Adrenal gland (tissue), 12 donors: Measurements from ENCODE around the gene KRTAP4-16. TPM values are rescaled to one million over a fixed set of nuclear protein-coding genes. Genes with fewer than 3 reads are reported as not detected.

Experiments
- DNase-seq, 7 donors: peaks; one replicate each; pipeline ENCODE4 v3.0.0-alpha.2; 2019 to 2020
- H3K27ac ChIP-seq, 5 donors: fragments of 200-600 bp; sonication (generic) in 4 of 5; 1 replicate in 3 of 5; 2 replicates in 2 of 5; pipeline versions ENCODE4 v1.5.1 to v1.8.0; 2016 to 2020; ENCODE audit warnings: mild to moderate bottlenecking in 1 of 5
- H3K27me3 ChIP-seq: fragments of 200-600 bp; 2 replicates; pipeline ENCODE4 v1.8.0; 2021
- H3K36me3 ChIP-seq, 2 donors: fragments of 200-600 bp; replicated peaks in 1 of 2; 1 replicate in 1 of 2; 2 replicates in 1 of 2; pipeline versions ENCODE4 v1.5.1 to v1.8.0; 2018 to 2022
- H3K4me1 ChIP-seq, 2 donors: fragments of 200-600 bp; replicated peaks in 1 of 2; 1 replicate in 1 of 2; 2 replicates in 1 of 2; pipeline versions ENCODE4 v1.5.1 to v1.8.0; 2018 to 2021
- H3K4me3 ChIP-seq, 4 donors: fragments of 200-600 bp; sonication (generic) in 3 of 4; one replicate each; pipeline ENCODE4 v1.5.1; 2016 to 2018
- H3K9me3 ChIP-seq, 3 donors: fragments of 200-600 bp; sonication (generic) in 1 of 3; replicated peaks in 1 of 3; 1 replicate in 2 of 3; 2 replicates in 1 of 3; pipeline versions ENCODE4 v1.5.1 to v1.8.0; 2016 to 2021
- intact Hi-C, 2 donors: fragments of 100-400 bp; cut with DNase I; formaldehyde crosslinking; loops; one replicate each; pipeline versions ENCODE4 v1.14.1 to v1.15.0; 2022 to 2023
- polyA plus RNA-seq, 3 donors: library from polyadenylated mRNA; stranded (reverse); fragments of 200-250 nt in 2 of 3; fragments of 350-450 nt in 1 of 3; fragmentation: Illumina TruSeq in 1 of 3; extraction: RNeasy Lipid Tissue Mini Kit (QIAGEN cat#74804) in 1 of 3; gene quantifications; one replicate each; pipeline ENCODE4 v1.2.3, GENCODE V29; 2013 to 2014
- total RNA-seq, 9 donors: library from RNA; depleted of rRNA in 4 of 9; stranded (reverse); fragments of >200 nt in 4 of 9; fragments of 120-200 nt in 1 of 9; fragmentation: NEBNext Ultra II Directional in 1 of 9; extraction: Animal tissue kit (Norgen Biotek cat#: 25700) in 1 of 9; gene quantifications; one replicate each; pipeline versions ENCODE4 v1.1.0 to v1.2.4, GENCODE V29; 2013 to 2023
- TF ChIP-seq, protein P1 (sequence below), 6 experiments: fragments of 450-650 bp in 4 of 6; fragments of 200-600 bp in 2 of 6; sonication (generic) in 1 of 6; IDR thresholded peaks; 1 replicate in 5 of 6; 2 replicates in 1 of 6; pipeline versions ENCODE4 v1.5.1 to v1.8.0; 2016 to 2021; ENCODE audit warnings: antibody characterized with exemption in 6 of 6, mild to moderate bottlenecking in 2 of 6, moderate library complexity in 1 of 6
- donor health status: healthy with polysubstance abuse.
- donor health status: Bipolar disorder and iron deficiency.
- donor health status: DM: yes; HTN: yes; CAD: no.
- donor health status: DM: no; HTN: no; CAD: no.
- donor health status: DM: no; HTN: no; CAD: no.
- donor health status: DM: yes; HTN: yes; CAD: no.

The KRTAP4-16 gene
- total and polyA plus RNA-seq, 12 donors: not detected

- Histone ChIP-seq H3K4me3 (no peak overlapping the region), H3K27ac (no peak overlapping the region), H3K9me3 (no peaks in the 10 kb centered on the region), H3K4me1 (no peaks in the 10 kb centered on the region), H3K27me3 (no peaks in the 10 kb centered on the region), H3K36me3 (no peaks in the 10 kb centered on the region)
- no peak for DNase-seq
- intact Hi-C loops: no loop called here
- TF ChIP-seq, protein P1, sequence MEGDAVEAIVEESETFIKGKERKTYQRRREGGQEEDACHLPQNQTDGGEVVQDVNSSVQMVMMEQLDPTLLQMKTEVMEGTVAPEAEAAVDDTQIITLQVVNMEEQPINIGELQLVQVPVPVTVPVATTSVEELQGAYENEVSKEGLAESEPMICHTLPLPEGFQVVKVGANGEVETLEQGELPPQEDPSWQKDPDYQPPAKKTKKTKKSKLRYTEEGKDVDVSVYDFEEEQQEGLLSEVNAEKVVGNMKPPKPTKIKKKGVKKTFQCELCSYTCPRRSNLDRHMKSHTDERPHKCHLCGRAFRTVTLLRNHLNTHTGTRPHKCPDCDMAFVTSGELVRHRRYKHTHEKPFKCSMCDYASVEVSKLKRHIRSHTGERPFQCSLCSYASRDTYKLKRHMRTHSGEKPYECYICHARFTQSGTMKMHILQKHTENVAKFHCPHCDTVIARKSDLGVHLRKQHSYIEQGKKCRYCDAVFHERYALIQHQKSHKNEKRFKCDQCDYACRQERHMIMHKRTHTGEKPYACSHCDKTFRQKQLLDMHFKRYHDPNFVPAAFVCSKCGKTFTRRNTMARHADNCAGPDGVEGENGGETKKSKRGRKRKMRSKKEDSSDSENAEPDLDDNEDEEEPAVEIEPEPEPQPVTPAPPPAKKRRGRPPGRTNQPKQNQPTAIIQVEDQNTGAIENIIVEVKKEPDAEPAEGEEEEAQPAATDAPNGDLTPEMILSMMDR (IDR thresholded peaks at IDR 0.05): no peak
Observed at GRCh38 chr17:41052566-41052965, 49.4 kb downstream of the KRTAP4-16 start.

Other genes starting within 250 kb of the KRTAP4-16 start
Only the 30 nearest of the 39 such genes appear.
- gene KRT39, start 135.3 kb downstream of the KRTAP4-16 start, total RNA-seq: not detected
- under 1 TPM in 1 of 3 donors, not detected in 2; 0.17 TPM for gene KRT39, start 135.3 kb downstream of the KRTAP4-16 start, polyA plus RNA-seq
- not detected for gene KRT40, start 117.9 kb downstream of the KRTAP4-16 start, total RNA-seq
- gene KRT40, start 117.9 kb downstream of the KRTAP4-16 start, polyA plus RNA-seq: not detected
- not detected for gene KRTAP3-3, start 108.0 kb downstream of the KRTAP4-16 start, total RNA-seq
- gene KRTAP3-3, start 108.0 kb downstream of the KRTAP4-16 start, polyA plus RNA-seq: not detected
- gene KRTAP3-2, start 102.3 kb downstream of the KRTAP4-16 start, total RNA-seq: not detected
- not detected for gene KRTAP3-2, start 102.3 kb downstream of the KRTAP4-16 start, polyA plus RNA-seq
- gene KRTAP3-1, start 93.1 kb downstream of the KRTAP4-16 start, total RNA-seq: not detected
- not detected for gene KRTAP3-1, start 93.1 kb downstream of the KRTAP4-16 start, polyA plus RNA-seq
- gene KRTAP1-5, start 75.0 kb downstream of the KRTAP4-16 start, total RNA-seq: not detected
- gene KRTAP1-5, start 75.0 kb downstream of the KRTAP4-16 start, polyA plus RNA-seq: not detected
- gene KRTAP1-4, start 72.0 kb downstream of the KRTAP4-16 start, total RNA-seq: not detected
- gene KRTAP1-4, start 72.0 kb downstream of the KRTAP4-16 start, polyA plus RNA-seq: not detected
- gene KRTAP1-3, start 67.3 kb downstream of the KRTAP4-16 start, total RNA-seq: not detected
- not detected for gene KRTAP1-3, start 67.3 kb downstream of the KRTAP4-16 start, polyA plus RNA-seq
- gene KRTAP1-1, start 60.8 kb downstream of the KRTAP4-16 start, total RNA-seq: not detected
- not detected for gene KRTAP1-1, start 60.8 kb downstream of the KRTAP4-16 start, polyA plus RNA-seq
- gene KRTAP2-1, start 54.9 kb downstream of the KRTAP4-16 start, total RNA-seq: not detected
- not detected for gene KRTAP2-1, start 54.9 kb downstream of the KRTAP4-16 start, polyA plus RNA-seq
- not detected for gene KRTAP2-2, start 47.0 kb downstream of the KRTAP4-16 start, total RNA-seq
- not detected for gene KRTAP2-2, start 47.0 kb downstream of the KRTAP4-16 start, polyA plus RNA-seq
- gene KRTAP2-3, start 42.1 kb downstream of the KRTAP4-16 start, total RNA-seq: not detected
- gene KRTAP2-3, start 42.1 kb downstream of the KRTAP4-16 start, polyA plus RNA-seq: not detected
- not detected for gene KRTAP2-4, start 36.3 kb downstream of the KRTAP4-16 start, total RNA-seq
- not detected for gene KRTAP2-4, start 36.3 kb downstream of the KRTAP4-16 start, polyA plus RNA-seq
- gene KRTAP4-7, start 18.1 kb downstream of the KRTAP4-16 start, total RNA-seq: not detected
- not detected for gene KRTAP4-7, start 18.1 kb downstream of the KRTAP4-16 start, polyA plus RNA-seq
- gene KRTAP4-8, start 4.1 kb downstream of the KRTAP4-16 start, total RNA-seq: not detected
- gene KRTAP4-8, start 4.1 kb downstream of the KRTAP4-16 start, polyA plus RNA-seq: not detected
- gene KRTAP4-9, start 3.2 kb upstream of the KRTAP4-16 start, total RNA-seq: not detected
- gene KRTAP4-9, start 3.2 kb upstream of the KRTAP4-16 start, polyA plus RNA-seq: not detected
- gene KRTAP4-11, start 16.2 kb upstream of the KRTAP4-16 start, total RNA-seq: not detected
- not detected for gene KRTAP4-11, start 16.2 kb upstream of the KRTAP4-16 start, polyA plus RNA-seq
- gene KRTAP4-12, start 22.0 kb upstream of the KRTAP4-16 start, total RNA-seq: not detected
- gene KRTAP4-12, start 22.0 kb upstream of the KRTAP4-16 start, polyA plus RNA-seq: not detected
- gene KRTAP4-6, start 38.3 kb upstream of the KRTAP4-16 start, total RNA-seq: not detected
- gene KRTAP4-6, start 38.3 kb upstream of the KRTAP4-16 start, polyA plus RNA-seq: not detected
- not detected for gene KRTAP4-5, start 47.6 kb upstream of the KRTAP4-16 start, total RNA-seq
- not detected for gene KRTAP4-5, start 47.6 kb upstream of the KRTAP4-16 start, polyA plus RNA-seq
- gene KRTAP4-4, start 58.5 kb upstream of the KRTAP4-16 start, total RNA-seq: not detected
- not detected for gene KRTAP4-4, start 58.5 kb upstream of the KRTAP4-16 start, polyA plus RNA-seq
- not detected for gene KRTAP4-3, start 66.0 kb upstream of the KRTAP4-16 start, total RNA-seq
- gene KRTAP4-3, start 66.0 kb upstream of the KRTAP4-16 start, polyA plus RNA-seq: not detected
- gene KRTAP4-2, start 76.0 kb upstream of the KRTAP4-16 start, total RNA-seq: not detected
- not detected for gene KRTAP4-2, start 76.0 kb upstream of the KRTAP4-16 start, polyA plus RNA-seq
- gene KRTAP4-1, start 82.7 kb upstream of the KRTAP4-16 start, total RNA-seq: not detected
- gene KRTAP4-1, start 82.7 kb upstream of the KRTAP4-16 start, polyA plus RNA-seq: not detected
- gene KRTAP9-1, start 87.7 kb upstream of the KRTAP4-16 start, total RNA-seq: not detected
- gene KRTAP9-1, start 87.7 kb upstream of the KRTAP4-16 start, polyA plus RNA-seq: not detected
- not detected for gene KRTAP9-2, start 124.4 kb upstream of the KRTAP4-16 start, total RNA-seq
- not detected for gene KRTAP9-2, start 124.4 kb upstream of the KRTAP4-16 start, polyA plus RNA-seq
- not detected for gene KRTAP9-3, start 130.2 kb upstream of the KRTAP4-16 start, total RNA-seq
- gene KRTAP9-3, start 130.2 kb upstream of the KRTAP4-16 start, polyA plus RNA-seq: not detected
- not detected for gene KRTAP9-8, start 135.8 kb upstream of the KRTAP4-16 start, total RNA-seq
- gene KRTAP9-8, start 135.8 kb upstream of the KRTAP4-16 start, polyA plus RNA-seq: not detected
- gene KRTAP9-4, start 147.5 kb upstream of the KRTAP4-16 start, total RNA-seq: not detected
- not detected for gene KRTAP9-4, start 147.5 kb upstream of the KRTAP4-16 start, polyA plus RNA-seq
- gene KRTAP9-9, start 153.2 kb upstream of the KRTAP4-16 start, total RNA-seq: not detected
- gene KRTAP9-9, start 153.2 kb upstream of the KRTAP4-16 start, polyA plus RNA-seq: not detected